Measurements from ENCODE around the gene CADPS.

The CADPS gene

GRCh38 chr3:62548528-62549205 lies 326.5 kb downstream of the CADPS start:
- no peak for DNase-seq

GRCh38 chr3:62546266-62546665 lies 328.9 kb downstream of the CADPS start:
- DNase-seq: no peak

GRCh38 chr3:62542185-62542584 lies 333.0 kb downstream of the CADPS start:
- DNase-seq: no peak

- no peak for DNase-seq
Measured at GRCh38 chr3:62539762-62540161, 335.5 kb downstream of the CADPS start.

DNA sequence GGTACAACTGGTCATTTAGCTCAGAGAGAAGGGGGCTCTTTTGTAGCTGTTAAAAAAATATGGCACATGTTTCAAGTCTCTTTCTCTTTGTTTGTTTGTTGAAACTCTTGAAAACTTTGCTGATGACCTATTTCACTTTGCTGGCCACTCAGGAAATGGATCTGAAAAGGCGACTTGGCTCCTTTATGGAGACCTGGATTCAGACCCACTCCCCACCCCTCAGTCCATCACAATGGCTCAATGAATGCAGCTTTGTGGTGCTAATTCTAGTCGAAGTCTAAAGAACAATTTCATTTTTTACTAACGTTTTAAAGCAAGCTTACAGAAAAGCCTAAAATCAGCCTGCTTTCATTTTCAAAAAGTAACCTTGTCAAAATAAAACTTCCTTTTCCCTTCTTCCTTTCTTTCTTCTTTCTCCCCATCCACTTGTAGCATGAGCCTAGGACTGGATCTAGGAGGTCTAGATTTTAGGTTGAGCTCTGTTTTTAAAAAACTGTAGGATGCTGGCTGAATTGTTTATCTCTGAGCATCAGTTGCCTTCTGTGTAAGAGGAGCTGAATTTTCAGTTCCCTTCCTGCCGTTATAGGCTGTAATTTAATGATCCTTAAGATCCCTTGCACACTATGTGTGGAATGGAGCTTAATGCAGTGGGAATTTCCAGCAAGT lies 336.4 kb downstream of the CADPS start:
- no peak for DNase-seq

GRCh38 chr3:62534326-62534725 lies 340.9 kb downstream of the CADPS start:
- no peak for DNase-seq

DNA sequence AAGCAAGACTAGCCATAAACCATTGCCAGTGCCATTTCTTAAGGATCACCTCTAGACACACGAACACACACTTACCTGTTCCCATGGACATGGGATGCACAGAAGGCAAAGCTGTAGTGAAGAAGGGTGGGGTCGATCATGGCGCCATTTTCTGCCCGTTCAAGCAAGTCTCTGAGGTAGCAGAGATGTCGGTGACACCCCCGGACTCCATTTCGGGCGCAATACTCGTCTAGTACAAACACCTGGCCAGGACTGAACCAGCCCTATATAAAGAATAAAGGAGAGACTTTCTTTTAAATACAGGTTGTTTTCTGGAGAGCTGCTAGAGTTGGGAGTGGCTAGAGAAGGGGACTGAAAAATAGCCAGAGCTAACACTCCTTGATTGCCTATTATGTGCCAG lies 342.4 kb downstream of the CADPS start:
- no peak for DNase-seq

GRCh38 chr3:62531981-62532380 lies 343.2 kb downstream of the CADPS start:
- no peak for DNase-seq

GRCh38 chr3:62531493-62531892 lies 343.7 kb downstream of the CADPS start:
- DNase-seq: no peak

DNA sequence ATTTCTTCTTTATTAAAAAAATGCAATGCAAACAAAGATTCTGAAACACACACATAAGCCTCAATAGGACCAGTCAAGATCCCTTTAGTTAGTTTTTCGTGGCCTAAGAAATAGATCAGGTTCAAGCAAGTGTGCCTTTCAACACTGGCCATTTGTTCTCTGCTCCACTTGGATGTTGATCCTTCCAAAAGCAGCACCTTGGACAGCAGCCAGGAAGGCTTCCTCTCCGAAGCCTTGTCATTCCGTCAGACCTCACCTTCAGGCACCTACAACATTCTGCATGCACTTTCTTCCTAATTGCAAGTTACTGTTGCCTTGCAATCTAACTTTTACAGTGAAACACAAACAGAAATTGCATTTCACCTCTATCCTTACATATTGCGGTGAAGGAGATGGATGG lies 346.0 kb downstream of the CADPS start:
- no peak for DNase-seq

DNA sequence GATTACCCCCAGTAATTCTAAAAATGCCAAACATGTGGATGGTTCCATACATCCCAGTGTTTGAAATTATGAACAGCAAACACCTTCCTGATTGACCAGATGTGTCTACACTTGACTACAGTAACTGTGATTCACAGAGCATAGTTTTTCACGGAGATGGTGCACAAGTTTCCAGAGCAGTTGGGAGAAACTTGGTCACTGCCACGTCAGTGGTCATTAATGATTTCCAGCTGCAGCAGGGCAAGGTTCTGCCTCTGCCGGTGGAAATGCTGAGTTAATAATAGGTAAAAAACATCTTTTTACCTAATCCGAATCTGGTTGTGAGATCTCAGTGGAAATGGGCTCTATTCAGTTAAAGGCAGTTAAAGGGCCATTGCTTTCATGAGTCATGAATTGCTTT lies 347.7 kb downstream of the CADPS start:
- DNase-seq: no peak

DNA sequence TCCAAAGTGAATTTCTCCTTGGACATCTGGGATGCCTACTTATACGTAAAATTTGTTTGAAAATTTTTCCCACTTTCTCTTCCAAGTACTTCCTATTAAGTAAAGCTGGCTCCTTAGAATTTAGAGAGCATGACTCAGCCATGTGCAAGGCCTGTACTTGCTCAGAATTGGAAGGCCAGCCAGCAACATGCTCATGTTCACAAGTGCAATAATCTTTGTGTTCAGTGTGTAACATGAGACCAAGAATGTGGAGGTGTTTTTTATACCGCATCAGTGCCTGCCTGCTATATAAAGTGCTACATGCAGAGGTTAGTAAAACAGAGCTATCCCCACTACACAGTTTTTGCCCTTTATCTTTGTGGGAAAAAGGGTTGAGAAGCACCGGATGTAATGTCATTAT lies 349.9 kb downstream of the CADPS start:
- no peak for DNase-seq

GRCh38 chr3:62523672-62524071 lies 351.5 kb downstream of the CADPS start:
- DNase-seq: no peak

DNA sequence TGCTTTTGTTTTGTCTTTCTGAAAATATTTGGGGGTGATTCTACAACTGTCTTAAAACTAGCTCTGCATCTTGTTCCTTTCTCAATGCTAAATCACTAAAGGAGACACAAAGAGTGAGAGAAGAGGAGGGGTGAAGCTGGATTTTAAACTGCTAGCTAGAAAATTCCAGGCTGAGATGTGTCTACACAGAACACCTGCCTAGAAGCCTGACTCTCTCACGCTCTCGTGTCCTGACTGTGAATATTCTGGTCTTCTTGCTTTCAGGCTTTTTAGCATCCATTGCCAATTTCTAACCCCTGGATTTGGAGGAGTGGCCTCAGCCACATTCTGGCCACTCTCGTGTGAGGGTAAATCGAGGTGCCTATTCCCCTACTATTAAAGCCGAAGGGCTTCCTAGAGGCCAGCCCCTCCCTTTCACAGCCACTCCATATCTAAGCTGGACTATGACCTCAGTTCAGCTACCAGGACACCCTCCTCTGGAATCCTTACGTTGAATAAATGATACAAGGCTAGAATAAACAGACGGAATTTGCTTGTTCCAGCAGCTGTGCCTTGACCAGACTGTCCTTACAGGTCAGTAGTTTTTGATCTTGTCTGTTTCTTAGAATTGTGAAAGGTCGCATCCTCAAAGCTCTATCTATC lies 353.6 kb downstream of the CADPS start:
- no peak for DNase-seq

DNA sequence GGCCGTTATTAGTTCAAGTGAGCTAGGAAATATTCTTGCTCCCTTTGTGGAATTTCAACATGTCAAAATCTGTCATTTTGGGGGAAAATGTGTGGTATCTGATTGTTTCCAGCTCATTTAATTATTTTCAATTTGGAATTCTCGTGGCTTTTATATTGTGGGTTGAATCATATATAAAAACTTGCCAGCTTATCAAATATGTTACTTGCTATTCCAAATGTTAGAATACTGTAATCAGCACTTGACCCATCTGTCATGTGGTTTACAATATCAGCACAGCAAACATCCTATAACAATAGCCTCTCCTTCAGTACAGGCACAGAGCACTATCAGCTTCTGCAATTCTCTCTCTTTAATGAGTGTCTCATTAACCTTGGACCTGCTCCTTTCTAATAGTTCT lies 371.7 kb downstream of the CADPS start:
- DNase-seq: no peak

- no peak for DNase-seq
Measured at GRCh38 chr3:62502315-62503300, 372.6 kb downstream of the CADPS start.

- DNase-seq: no peak
Measured at GRCh38 chr3:62501289-62501668, 373.9 kb downstream of the CADPS start.

DNA sequence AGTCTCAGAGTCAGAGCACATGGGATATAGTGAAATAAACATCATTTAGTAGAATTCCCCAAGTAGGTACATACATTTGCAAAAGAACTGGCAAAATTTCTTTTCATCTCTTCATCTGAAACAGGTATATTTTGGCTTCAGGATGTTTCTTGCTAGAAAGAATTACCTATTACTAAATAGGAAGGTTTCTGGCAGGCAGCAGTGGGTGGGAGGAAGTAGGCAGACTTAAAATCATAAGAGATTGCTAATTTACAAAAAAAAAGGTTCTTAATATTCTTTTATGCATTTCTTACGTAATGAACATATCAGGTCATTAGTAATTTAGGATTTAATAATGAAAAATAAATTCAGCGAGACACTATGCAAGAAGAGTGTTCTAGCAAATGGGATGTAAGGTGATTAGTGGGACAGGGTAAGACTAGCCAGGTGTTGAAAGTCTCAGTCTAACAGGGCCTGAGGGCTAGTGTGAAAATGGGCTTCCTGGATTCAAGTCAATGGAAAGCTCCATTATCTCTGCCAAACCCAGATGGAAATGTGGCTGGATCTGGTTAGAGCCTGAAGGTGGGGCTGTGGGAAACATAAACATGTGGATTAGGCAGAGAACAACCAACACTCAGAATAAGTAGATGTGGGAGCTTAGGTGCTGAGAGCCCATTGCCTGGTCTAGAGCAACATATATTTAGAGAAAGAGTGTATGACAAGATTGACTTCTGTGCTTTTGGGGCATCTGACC lies 374.5 kb downstream of the CADPS start:
- no peak for DNase-seq

DNA sequence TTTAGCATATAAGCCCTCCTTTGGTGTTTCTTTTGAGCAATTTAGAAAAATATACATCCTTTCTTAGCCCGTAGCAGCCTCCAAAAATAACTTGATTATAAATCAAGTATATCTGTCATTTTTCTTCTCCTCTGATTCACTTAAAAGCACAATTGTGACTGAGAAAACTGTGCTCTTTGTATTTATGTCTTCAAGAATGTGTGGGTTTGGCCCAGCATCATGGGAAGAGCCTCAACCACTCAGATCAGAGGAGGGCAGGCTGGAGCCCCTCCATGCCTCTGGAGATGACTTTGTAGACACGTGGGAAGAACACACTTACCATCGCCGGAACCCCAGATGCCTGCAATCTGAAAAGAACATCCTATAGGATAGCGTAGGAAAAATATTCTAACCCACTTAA lies 378.1 kb downstream of the CADPS start:
- no peak for DNase-seq

DNA sequence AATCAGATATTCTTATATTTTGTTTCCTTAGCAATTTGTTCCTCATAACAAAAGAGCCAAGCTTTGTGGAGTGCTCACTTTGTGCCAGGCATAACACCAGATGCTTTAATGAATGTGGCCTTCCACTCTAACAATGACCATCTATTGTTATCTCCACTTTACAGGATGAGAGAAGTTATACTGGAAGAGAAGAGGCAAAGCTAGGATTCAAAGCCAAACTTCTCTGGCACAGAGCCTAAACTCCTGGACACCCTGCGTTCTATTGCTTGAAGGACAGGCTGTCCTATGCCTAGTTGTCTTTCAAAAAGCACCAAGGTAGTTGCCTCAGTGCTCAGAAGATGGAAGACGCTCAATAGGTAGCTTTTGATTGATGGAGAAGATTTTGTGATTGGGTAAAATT lies 378.7 kb downstream of the CADPS start:
- no peak for DNase-seq

GRCh38 chr3:62493109-62493801 lies 382.0 kb downstream of the CADPS start:
- no peak for DNase-seq

DNA sequence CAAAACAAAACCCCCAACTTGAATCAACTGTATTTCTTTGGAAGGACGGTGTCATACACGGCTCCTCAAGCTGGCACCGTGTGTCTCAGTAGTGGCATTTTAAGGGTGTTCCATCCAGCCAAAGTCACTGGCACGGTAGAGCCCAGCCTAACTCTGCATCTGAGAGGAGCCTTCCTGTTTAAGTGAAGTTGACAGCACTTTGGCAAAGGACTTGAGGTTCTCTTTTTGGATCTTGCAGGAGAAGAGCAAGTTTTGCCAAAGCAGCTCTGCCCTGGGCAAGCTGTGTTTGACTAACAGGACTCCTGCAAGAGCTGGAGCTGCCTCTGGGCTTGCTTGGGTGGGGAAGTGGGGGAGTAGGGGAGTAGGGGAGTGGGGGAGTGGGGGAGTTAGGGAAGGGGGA lies 392.3 kb downstream of the CADPS start:
- DNase-seq: no peak

Data from activated CD4-positive, alpha-beta T cell treated with anti-CD3 and anti-CD28 coated beads, Interleukin-2, amount 50 U/mL, for 1 hour (primary cell).